Thyroid gland (tissue), 4 donors: ENCODE results near the gene WAPL. TPM values are rescaled to one million over a fixed set of nuclear protein-coding genes. Genes with fewer than 3 reads are reported as not detected.
A peak's percentile ranks its signal among the peaks of the same experiment; 100 is the strongest.

Source experiments
- DNase-seq, 2 donors: peaks; one replicate each; pipeline ENCODE4 v3.0.0-alpha.2; 2019
- H3K27ac ChIP-seq, 3 donors: fragments of 200-600 bp; sonication (generic); 1 replicate in 2 of 3; 2 replicates in 1 of 3; pipeline ENCODE4 v1.5.1; 2016 to 2019; ENCODE audit warnings: mild to moderate bottlenecking in 1 of 3, moderate library complexity in 1 of 3
- H3K27me3 ChIP-seq: fragments of 200-600 bp; sonication (generic); one replicate; pipeline ENCODE4 v1.5.1; 2019
- H3K36me3 ChIP-seq, 2 donors: fragments of 200-600 bp; sonication (generic); one replicate each; pipeline ENCODE4 v1.5.1; 2016 to 2019
- H3K4me1 ChIP-seq, 2 donors: fragments of 200-600 bp; sonication (generic); one replicate each; pipeline ENCODE4 v1.5.1; 2017 to 2019
- H3K4me3 ChIP-seq, 3 donors: fragments of 200-600 bp; sonication (generic); replicated peaks in 1 of 3; 1 replicate in 2 of 3; 2 replicates in 1 of 3; pipeline ENCODE4 v1.5.1; 2016; ENCODE audit warnings: mild to moderate bottlenecking in 1 of 3
- H3K9me3 ChIP-seq: fragments of 200-600 bp; sonication (generic); one replicate; pipeline ENCODE4 v1.5.1; 2017
- POLR2A ChIP-seq, 2 donors: fragments of 450-650 bp; IDR thresholded peaks; one replicate each; pipeline ENCODE4 v1.6.1; 2017; ENCODE audit warnings: antibody characterized with exemption in 2 of 2, mild to moderate bottlenecking in 2 of 2, moderate library complexity in 1 of 2
- WGBS, 2 donors: methylation state at CpG; one replicate each; pipeline ENCODE4 v1.1.5; 2017; 5-methylcytosine and 5-hydroxymethylcytosine counted together
- intact Hi-C: fragments of 100-400 bp; cut with DNase I; formaldehyde crosslinking; loops from one replicate; pipeline ENCODE4 v1.15.1; 2023
- total RNA-seq, 4 donors: library from RNA; depleted of rRNA; stranded (reverse); fragments of >200 nt; gene quantifications; one replicate each; pipeline ENCODE4 v1.2.3, GENCODE V29; 2016
- TF ChIP-seq, protein P1 (sequence below), 6 experiments: fragments of 200-600 bp in 3 of 6; fragments of 450-650 bp in 3 of 6; sonication (generic) in 3 of 6; IDR thresholded peaks; one replicate each; pipeline ENCODE4 v1.5.1; 2016 to 2019; ENCODE audit warnings: antibody characterized with exemption in 6 of 6, mild to moderate bottlenecking in 2 of 6, inconsistent platforms in 1 of 6, moderate library complexity in 1 of 6

The WAPL gene
- total RNA-seq, 4 donors from 2014 or later = 44.2 to 62.1 (median 51.7) TPM

DNA sequence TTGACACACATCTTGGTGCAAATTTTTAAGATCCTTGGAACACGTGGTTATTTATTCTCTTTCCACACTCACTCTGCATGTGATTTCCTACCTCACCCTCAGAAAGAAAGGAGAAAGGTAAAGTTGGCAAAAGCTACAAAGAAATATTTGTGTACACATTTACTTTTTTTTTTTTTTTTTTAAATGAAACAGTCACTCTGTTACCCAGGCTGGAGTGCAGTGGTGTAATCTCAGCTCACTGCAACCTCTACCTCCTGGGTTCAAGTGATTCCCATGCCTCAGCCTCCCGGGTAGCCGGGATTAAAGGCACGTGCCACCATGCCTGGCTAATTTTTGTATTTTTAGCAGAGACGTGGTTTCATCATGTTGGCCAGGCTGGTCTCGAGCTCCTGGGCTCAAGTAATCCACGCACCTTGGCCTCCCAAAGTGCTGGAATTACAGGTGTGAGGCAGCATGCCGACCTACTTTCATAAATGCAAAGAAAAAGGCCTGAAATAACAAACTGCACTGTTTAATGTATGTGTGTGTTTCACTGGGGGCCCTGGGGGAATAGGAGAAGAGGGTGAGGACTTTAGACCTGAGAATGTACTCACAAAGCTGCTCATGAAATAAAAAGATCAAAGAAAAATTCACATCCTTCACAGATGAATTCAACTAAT, 83.4 kb downstream of the WAPL start:
- Histone ChIP-seq H3K27ac (no peak overlapping the region), H3K27me3 (no peaks in the 10 kb centered on the region), H3K4me3 (no peak overlapping the region), H3K9me3 (no peaks in the 10 kb centered on the region), H3K4me1 (peaks cover 6 to 9% of the 10 kb centered on the region in 2 donors), H3K36me3 (peaks cover 27 to 29% of the 10 kb centered on the region in 2 donors)
- WGBS, 2 donors = 52 to 63% methylated on average over 8 of the region's 8 CpGs
- peak; percentile 14 to 24 for DNase-seq
- TF ChIP-seq POLR2A (IDR thresholded peaks at IDR 0.05) = no peak
- TF ChIP-seq, protein P1, sequence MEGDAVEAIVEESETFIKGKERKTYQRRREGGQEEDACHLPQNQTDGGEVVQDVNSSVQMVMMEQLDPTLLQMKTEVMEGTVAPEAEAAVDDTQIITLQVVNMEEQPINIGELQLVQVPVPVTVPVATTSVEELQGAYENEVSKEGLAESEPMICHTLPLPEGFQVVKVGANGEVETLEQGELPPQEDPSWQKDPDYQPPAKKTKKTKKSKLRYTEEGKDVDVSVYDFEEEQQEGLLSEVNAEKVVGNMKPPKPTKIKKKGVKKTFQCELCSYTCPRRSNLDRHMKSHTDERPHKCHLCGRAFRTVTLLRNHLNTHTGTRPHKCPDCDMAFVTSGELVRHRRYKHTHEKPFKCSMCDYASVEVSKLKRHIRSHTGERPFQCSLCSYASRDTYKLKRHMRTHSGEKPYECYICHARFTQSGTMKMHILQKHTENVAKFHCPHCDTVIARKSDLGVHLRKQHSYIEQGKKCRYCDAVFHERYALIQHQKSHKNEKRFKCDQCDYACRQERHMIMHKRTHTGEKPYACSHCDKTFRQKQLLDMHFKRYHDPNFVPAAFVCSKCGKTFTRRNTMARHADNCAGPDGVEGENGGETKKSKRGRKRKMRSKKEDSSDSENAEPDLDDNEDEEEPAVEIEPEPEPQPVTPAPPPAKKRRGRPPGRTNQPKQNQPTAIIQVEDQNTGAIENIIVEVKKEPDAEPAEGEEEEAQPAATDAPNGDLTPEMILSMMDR (IDR thresholded peaks at IDR 0.05) = no peak
- intact Hi-C loops = no loop called here

DNA sequence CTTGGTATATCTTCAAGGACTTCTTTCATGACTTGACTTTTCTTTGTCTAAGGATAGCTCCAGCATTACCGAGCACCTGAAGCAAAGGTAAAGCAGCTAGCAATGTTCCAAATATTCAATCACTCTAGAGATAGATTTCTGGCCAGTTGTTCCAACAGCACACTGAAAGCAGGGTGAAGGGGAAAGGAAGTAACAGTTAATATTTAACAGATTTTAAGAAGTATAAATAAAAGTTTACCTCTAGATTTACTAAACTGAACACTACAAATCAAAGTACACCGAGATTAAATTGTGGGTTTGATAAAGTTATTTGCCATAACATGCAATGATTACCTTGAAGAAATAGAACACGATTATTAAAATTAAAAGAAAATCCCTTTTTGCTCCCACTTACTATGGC, 84.1 kb downstream of the WAPL start:
- 95 to 96% methylated on average over 3 of the region's 3 CpGs for WGBS, 2 donors
- H3K27ac ChIP-seq = no peak overlapping the region
- no peaks in the 10 kb centered on the region for H3K27me3 ChIP-seq
- no peaks in the 10 kb centered on the region for H3K9me3 ChIP-seq
- intact Hi-C loops = no loop called here
- H3K4me1 ChIP-seq = peaks cover 6 to 9% of the 10 kb centered on the region in 2 donors
- no peak for DNase-seq
- H3K4me3 ChIP-seq = no peak overlapping the region
- peaks cover 27 to 29% of the 10 kb centered on the region in 2 donors for H3K36me3 ChIP-seq
- TF ChIP-seq, protein P1 (IDR thresholded peaks at IDR 0.05) = no peak
- TF ChIP-seq POLR2A (IDR thresholded peaks at IDR 0.05) = no peak

DNA sequence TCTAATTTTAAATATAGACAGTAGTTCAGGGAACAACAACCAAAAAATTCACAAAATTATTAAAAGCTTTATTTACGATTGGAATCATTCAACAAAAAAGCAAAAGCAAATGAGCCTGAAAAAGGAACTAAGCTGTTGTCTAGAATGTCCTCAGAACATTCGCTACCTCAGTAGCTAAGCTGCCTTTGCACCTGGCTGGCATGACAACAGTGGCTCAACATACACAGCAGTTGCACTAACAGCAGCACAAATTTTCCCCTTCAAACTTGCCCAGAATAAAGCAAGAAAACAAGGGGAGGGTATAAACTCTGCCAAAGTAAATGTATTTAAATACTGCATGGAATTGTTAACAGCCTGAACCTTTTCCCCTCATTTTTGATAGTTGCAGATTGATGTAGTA, 84.6 kb downstream of the WAPL start:
- no peak overlapping the region for H3K27ac ChIP-seq
- no peaks in the 10 kb centered on the region for H3K27me3 ChIP-seq
- no peak overlapping the region for H3K4me3 ChIP-seq
- no peaks in the 10 kb centered on the region for H3K9me3 ChIP-seq
- no peak for TF ChIP-seq POLR2A (IDR thresholded peaks at IDR 0.05)
- TF ChIP-seq, protein P1 (IDR thresholded peaks at IDR 0.05) = no peak
- intact Hi-C loops = no loop called here
- peaks cover 6 to 9% of the 10 kb centered on the region in 2 donors for H3K4me1 ChIP-seq
- 93 to 95% methylated on average over 2 of the region's 2 CpGs for WGBS, 2 donors
- H3K36me3 ChIP-seq = peaks cover 23 to 25% of the 10 kb centered on the region in 2 donors
- no peak for DNase-seq

DNA sequence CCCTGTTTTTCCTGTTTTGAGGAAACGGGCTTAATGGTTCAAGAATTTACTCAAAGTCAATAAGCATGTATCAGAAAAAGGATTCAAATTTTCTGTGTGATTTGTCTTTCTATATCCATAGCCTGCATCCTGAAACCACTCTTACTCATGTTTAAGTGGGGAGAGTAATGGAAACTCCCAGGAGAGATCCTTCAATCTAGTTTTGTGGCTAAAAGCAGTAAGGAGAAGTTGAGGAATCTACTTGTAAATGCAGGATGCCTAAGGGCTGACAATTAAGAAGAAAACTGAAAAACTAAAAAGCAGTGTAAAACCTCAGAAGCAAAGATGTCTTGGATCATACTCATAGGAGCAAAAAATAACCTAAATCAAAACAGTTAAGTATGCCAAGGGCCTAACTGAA, 86.9 kb downstream of the WAPL start:
- Histone ChIP-seq H3K36me3 (peaks cover 11 to 18% of the 10 kb centered on the region in 2 donors), H3K4me1 (peaks cover 2 to 7% of the 10 kb centered on the region in 2 donors), H3K9me3 (no peaks in the 10 kb centered on the region), H3K27ac (no peak overlapping the region), H3K4me3 (no peak overlapping the region), H3K27me3 (no peaks in the 10 kb centered on the region)
- WGBS, 2 donors = 93 to 97% methylated on average over 1 of the region's 1 CpG
- no peak for TF ChIP-seq POLR2A (IDR thresholded peaks at IDR 0.05)
- TF ChIP-seq, protein P1 (IDR thresholded peaks at IDR 0.05) = no peak
- intact Hi-C loops = no loop called here
- DNase-seq = no peak

DNA sequence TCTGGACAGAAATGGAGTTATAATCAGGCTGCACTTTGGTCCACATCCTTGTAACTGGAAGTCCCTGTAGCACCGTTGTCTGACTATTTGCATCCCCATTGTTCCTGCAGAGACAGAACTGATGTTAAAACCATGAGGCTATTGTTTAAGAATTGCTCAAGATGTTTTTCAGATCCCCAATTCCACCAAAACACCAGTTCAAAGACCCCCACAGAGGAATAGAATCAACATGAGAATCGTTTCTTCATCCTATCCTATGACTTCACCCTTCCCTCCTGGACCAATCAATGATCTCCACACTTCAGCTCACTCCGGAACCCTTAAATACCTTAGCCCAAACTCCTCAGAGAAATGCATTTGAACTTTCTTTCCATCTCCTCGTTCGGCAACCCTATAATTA, 97.9 kb downstream of the WAPL start:
- H3K4me3 ChIP-seq = no peak overlapping the region
- H3K9me3 ChIP-seq = no peaks in the 10 kb centered on the region
- no peaks in the 10 kb centered on the region for H3K27me3 ChIP-seq
- intact Hi-C loops = no loop called here
- TF ChIP-seq, protein P1 (IDR thresholded peaks at IDR 0.05) = no peak
- no peak for TF ChIP-seq POLR2A (IDR thresholded peaks at IDR 0.05)
- H3K36me3 ChIP-seq = no peaks in the 10 kb centered on the region
- WGBS, 2 donors = 71 to 74% methylated on average over 5 of the region's 5 CpGs
- no peak overlapping the region for H3K27ac ChIP-seq
- DNase-seq = no peak
- H3K4me1 ChIP-seq = no peaks in the 10 kb centered on the region
